ENCODE results near the gene STPG2.

STPG2 gene

DNA sequence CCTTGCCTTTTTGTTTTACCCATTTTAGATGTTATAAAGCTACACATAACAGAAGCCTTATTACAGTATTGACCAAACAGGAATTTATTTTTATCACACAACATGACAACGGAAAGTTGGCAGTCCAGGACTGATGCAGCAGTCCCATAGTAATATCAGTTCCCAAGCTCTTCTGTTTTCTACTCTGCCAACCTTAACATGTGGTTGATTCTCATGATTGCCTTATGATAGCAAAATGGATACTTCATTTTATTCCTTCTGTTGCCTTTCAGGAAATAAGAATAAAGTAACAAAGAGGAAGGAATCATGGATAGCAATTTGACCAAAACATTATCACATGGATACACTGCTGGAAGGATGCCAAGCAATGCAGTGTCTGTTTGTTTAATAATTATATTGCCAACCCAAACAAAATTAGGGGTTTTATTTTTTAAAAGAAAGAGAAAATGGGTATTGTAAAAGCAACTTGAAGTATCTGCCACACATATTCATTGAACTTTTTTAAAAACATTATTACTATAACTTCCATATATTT is 275.7 kb downstream of the STPG2 start:
- TF ChIP-seq, protein P1, sequence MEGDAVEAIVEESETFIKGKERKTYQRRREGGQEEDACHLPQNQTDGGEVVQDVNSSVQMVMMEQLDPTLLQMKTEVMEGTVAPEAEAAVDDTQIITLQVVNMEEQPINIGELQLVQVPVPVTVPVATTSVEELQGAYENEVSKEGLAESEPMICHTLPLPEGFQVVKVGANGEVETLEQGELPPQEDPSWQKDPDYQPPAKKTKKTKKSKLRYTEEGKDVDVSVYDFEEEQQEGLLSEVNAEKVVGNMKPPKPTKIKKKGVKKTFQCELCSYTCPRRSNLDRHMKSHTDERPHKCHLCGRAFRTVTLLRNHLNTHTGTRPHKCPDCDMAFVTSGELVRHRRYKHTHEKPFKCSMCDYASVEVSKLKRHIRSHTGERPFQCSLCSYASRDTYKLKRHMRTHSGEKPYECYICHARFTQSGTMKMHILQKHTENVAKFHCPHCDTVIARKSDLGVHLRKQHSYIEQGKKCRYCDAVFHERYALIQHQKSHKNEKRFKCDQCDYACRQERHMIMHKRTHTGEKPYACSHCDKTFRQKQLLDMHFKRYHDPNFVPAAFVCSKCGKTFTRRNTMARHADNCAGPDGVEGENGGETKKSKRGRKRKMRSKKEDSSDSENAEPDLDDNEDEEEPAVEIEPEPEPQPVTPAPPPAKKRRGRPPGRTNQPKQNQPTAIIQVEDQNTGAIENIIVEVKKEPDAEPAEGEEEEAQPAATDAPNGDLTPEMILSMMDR (IDR thresholded peaks at IDR 0.05; ENCODE audit: control insufficient read depth, insufficient read depth, low read depth, low read length, missing control alignments) = no peak

DNA sequence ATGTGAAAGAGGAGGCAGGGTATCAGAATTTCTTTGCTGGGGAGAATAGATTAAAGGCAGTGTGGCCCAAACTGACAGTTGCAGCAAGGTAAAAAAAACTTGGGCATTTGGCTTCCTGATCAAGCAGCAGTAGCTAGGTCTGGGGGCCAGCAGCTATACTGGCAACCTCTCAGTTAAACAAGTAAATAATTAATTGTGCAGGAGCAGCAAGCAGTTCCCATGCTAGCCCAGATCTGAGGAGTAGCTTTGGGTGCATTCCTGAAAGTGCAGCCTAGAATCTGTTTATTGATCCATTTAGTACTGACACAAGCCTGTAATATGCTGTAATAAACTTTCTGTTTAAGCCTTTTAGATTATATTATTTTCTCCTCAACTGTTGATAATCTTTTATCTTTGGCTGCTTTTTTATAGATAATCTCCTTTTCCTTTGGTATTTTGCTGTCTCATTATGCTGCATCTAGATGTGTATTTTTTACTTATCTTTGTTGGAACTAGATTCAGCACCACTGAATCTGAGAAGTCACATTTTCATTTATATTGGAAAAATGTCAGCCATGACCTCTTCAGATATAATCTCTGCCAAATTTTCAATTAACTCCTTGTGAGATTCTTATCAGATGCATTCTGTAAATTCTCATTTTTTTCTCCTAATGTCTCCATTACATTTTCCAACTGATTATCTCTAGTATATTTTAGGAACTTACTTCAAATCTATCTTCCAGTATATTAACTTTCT is 276.3 kb downstream of the STPG2 start:
- TF ChIP-seq, protein P1 (IDR thresholded peaks at IDR 0.05; ENCODE audit: control insufficient read depth, insufficient read depth, low read depth, low read length, missing control alignments) = no peak
- DNase-seq (ENCODE audit: low read depth) = no peak
- no peak overlapping the region for H3K4me3 ChIP-seq (ENCODE audit: control insufficient read depth, low read depth, low read length)

More for the DNA sequence above, 275.7 kb downstream of the STPG2 start:
- no peak for DNase-seq (ENCODE audit: low read depth)
- H3K4me3 ChIP-seq (ENCODE audit: control insufficient read depth, low read depth, low read length) = no peak overlapping the region

DNA sequence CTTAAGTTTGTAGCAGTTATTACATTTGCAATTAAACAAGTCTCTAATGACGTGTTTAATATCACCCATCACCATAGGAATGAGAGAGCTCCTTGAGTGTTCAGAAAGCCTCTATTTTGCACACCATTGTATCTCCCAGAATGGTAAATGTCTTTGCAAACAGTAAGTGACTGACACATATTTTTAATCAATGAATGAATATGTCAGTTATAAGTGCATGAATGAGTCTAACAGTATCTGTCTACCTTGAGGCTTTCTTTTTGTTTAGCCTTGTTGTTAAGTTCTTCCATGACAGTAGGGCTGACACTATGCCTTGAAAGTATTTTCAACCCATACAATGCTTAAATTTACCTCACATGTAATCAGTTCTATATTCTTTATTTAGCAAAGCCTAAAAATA is 292.2 kb downstream of the STPG2 start:
- no peak for DNase-seq (ENCODE audit: low read depth)
- no peak overlapping the region for H3K4me3 ChIP-seq (ENCODE audit: control insufficient read depth, low read depth, low read length)
- TF ChIP-seq, protein P1 (IDR thresholded peaks at IDR 0.05; ENCODE audit: control insufficient read depth, insufficient read depth, low read depth, low read length, missing control alignments) = no peak

DNA sequence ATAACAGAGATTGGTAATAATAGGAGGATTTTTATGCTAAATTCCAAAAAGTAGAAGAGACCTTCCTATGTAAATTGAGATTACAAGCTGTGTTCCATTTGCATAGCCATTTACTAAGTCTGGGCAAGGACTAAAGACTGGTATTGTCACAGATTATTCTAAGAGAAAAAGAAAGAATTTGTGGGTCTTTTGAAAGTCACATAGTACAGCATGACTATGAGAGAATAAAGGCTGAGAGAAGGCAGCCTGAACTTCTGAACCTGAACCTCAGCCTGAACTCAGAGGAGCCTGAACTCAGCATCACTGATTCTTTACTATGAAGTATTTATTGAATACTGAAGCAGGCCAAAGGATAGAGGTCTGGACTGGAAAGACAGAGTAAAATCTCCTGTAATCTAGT is 297.5 kb downstream of the STPG2 start:
- DNase-seq (ENCODE audit: low read depth) = no peak
- no peak overlapping the region for H3K4me3 ChIP-seq (ENCODE audit: control insufficient read depth, low read depth, low read length)
- TF ChIP-seq, protein P1 (IDR thresholded peaks at IDR 0.05; ENCODE audit: control insufficient read depth, insufficient read depth, low read depth, low read length, missing control alignments) = no peak

DNA sequence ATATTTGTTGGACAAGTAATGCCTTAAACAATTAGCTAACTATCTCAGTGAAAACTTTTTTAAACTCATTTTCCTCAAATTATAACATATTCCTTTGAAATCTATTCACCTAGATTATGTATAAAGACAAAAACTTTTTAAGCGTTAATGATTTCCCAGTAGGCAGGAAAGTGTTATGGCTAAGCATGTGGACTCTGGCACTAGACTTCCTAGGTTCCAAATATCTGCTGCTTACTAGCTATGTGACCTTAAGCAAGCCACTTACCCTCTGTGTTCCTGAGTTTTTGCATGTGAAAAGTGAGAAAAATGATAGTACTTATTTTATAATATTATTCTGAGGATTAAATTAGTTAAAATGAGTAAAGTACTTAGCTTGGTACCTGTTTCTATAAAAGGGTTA is 301.8 kb downstream of the STPG2 start:
- TF ChIP-seq, protein P1 (IDR thresholded peaks at IDR 0.05; ENCODE audit: control insufficient read depth, insufficient read depth, low read depth, low read length, missing control alignments) = no peak
- H3K4me3 ChIP-seq (ENCODE audit: control insufficient read depth, low read depth, low read length) = no peak overlapping the region
- DNase-seq (ENCODE audit: low read depth) = no peak

DNA sequence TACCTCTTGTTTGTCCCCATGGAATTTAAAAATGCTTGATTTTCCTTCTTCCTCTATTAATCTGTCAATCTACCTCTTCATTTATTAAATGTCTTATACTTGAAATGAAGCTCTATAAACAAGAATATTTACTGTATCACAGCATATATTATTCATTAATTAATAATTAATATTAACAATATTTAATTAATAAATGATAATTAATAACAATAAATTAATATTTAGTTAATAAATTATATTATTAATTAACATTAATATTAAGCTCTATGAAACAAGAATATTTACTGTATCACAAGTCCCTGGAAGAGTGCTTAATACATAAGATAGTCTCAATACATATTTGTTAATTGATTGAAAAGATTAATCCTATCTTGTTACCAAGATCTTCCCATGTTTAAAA is 306.6 kb downstream of the STPG2 start:
- no peak for DNase-seq (ENCODE audit: low read depth)
- TF ChIP-seq, protein P1 (IDR thresholded peaks at IDR 0.05; ENCODE audit: control insufficient read depth, insufficient read depth, low read depth, low read length, missing control alignments) = no peak
- H3K4me3 ChIP-seq (ENCODE audit: control insufficient read depth, low read depth, low read length) = no peak overlapping the region
